ENCODE results near the gene PIWIL1. TPM values are rescaled to one million over a fixed set of nuclear protein-coding genes. Genes with fewer than 3 reads are reported as not detected.

PIWIL1 gene
- under 1 TPM in 1 of 2 donors, not detected in 1; 0.31 TPM for total RNA-seq
- long read RNA-seq, partial matches to known transcripts, result 0 of 1 reads
- long read RNA-seq, other reads (novel, unspliced or antisense), result 1 of 1 reads

DNA sequence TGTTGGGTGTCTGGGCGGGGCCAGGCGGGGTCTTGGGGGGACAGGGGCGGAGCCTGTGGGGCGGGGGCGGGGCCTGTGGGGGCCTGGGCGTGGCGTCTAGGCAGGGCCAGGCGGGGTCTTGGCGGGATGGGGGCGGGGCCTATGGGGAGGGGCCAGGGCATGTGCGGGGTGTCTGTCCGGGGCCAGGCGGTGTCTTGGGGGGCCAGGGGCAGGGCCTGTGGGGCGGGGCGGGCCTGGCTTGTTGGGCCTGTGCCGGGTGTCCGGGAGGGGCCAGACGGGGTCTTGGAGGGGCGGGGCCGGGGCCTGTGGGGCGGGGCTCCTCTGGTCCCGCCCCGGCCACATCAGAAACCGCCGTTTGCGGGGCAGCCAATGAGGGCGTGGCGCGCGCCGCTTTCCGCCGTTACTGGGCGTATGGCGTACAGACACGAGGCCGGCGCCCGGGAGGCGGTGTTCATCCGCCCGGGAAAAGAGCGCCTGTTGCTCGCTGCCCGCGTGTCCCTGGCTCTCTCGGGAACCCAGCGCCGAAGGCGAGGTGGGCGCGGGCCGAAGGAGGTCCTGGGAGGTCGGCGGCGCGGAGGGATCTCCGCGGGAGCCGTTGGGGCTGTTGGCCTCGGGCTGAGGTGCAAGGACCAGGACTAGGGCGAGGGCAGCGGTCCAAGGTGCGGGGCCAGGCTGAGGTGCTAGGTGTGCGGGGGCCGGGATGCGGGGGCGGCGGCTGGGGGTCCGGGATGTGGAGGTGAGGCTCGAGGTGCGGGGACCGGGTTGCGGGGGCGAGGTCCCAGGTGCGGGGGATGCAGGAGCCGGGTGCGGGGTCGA lies at the start of gene PIWIL1:
TSS of gene PIWIL1 (plus strand) at position 400 of the 816 bp plus-strand sequence. CDS start 4,705 bp downstream, outside the sequence.
- ATAC-seq (no peak), DNase-seq (no peak)
- intact Hi-C loops (cut with DNase I, micrococcal nuclease), result loop anchor here in 1 of 2 donors (10.0 kb wide), 1 partner anchor 293 kb away; no protein-coding TSS in a partner anchor

DNA sequence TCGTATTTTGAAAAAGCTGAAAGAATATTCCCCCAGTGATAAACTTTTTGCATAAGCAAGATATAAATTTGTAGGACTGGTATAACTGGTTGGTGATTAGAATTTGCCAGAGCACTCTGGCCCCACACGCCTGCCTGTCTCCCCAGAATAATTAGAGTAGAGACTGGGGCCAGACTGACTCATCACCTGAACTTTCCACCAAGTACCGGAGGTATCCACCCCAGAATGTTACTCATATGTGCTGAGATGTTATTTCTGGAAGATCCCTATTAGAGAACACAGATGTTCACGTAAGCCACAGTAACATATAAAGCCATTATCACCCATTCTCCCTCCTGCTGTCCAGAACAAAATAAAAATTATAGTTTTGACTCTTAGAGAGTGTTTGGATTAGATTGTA lies 49.5 kb upstream of the PIWIL1 start:
- no peak for ATAC-seq
- no peak for DNase-seq
- intact Hi-C loops (cut with DNase I, micrococcal nuclease), result no loop called here

DNA sequence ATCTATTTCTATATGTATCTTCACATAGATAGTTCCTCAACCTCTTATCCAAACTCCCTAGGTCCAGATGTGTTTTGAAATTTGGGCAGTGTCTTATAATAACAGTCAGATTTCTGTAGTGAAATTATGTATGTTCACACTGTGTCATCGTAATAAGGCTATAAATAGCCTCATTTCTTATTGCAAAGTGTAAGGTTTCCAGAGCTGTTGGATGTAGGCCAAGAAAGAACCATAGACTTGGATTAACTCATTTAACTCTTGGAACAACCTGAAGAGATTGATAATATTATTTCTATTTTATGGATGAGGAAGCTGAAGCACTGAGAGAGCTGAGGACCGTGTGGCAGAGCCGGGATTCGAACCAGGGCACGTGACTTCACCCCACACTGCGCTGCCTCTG lies 49.0 kb upstream of the PIWIL1 start:
- DNase-seq, result no peak
- intact Hi-C loops (cut with DNase I, micrococcal nuclease), result no loop called here
- ATAC-seq, result no peak

DNA sequence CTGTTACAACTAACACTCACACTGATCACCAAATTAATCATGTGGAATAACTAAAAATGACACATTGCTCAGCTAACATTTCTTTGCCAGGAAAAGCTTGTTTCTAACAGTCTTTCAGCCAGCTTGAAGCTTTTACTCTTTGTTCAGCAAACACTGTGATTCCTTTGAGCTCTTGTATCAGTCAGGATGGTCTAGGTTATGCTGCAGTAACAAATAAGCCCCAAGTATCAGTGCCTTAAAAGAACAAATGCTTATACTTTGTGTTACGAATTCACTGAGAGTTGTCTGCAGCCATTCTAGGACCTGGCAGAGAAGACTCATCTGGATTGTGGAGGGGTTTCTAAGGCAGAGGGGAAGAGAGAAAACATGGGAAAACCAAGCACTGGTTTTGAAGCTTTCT lies 47.6 kb upstream of the PIWIL1 start:
- DNase-seq (no peak), ATAC-seq (no peak)
- intact Hi-C loops (cut with DNase I, micrococcal nuclease), result no loop called here

DNA sequence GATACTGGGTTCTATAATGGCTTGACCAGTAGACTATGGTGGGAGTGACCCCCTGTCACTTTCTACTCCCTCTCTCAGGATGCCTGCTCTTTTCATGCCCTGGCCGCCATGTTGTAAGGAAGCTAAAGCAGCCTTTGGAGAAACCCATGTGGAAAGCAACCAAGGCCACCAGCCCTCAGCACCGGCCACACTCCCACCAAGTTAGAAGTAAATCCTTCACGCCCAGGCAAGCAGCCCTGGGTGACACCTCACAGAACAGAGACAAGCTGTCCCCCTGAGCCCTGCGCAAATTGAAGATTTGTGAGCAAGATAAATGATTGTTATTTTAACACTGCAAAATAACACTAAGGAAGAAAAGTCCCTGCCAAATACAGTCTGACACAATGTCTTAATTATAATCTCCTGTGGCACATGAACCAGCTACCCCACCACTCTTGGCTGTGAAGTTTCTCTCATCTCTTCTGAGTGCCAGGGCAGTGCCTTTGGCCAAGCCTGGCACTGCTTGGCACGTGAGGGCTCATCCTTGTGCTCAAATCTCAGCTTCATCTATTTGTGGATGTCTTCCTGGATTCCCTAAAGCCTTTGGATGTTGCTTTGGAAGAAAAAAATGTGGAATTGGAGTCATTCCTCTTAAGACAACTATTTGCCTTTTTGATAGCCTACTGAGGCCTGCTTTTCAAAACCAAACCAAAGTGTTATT lies 39.2 kb upstream of the PIWIL1 start:
- ATAC-seq (no peak), DNase-seq (no peak)
- intact Hi-C loops (cut with DNase I, micrococcal nuclease), result no loop called here

DNA sequence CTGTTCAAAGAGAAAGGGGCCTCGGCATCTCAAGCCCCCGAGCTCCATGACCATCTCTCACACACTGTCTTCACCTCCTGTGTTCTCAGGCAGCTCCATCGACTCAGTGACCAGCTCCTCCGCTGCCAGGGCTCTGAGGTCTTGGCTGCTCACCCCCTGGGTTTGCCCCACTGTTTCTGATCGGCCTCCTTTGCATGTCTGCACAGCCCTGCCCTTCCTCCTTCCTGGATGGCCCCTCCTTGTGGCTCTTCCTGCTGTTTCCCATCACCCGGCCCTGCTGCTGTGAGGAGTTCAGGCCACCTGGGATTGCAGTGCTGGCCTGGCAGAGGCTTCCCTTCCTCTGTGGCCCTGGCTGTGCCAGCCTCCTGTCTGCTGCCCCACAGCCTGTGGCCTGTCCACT lies 38.1 kb upstream of the PIWIL1 start:
- ATAC-seq, result no peak

DNA sequence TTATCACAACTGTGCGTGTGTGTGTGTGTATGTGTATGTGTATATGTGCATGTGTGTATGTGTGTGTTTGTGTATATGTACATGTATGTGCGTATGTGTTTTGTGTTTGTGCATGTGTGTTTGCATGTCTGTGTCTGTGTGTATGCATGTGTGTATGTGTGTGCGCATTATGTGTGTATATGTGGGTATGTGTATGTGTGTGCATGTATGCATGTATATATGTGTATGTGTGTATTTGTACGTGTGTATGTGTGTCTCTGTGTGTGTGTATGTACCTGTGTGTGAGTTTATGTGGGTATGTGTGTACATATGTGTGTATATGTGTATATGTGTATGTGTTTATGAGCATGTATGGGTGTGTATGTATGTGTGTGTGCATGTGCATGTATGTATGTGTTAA lies 37.6 kb upstream of the PIWIL1 start:
- no peak for DNase-seq
- ATAC-seq, result no peak
- intact Hi-C loops (cut with DNase I, micrococcal nuclease), result no loop called here

More for the DNA sequence above, 38.1 kb upstream of the PIWIL1 start:
- intact Hi-C loops (cut with DNase I, micrococcal nuclease), result no loop called here
- DNase-seq, result no peak

DNA sequence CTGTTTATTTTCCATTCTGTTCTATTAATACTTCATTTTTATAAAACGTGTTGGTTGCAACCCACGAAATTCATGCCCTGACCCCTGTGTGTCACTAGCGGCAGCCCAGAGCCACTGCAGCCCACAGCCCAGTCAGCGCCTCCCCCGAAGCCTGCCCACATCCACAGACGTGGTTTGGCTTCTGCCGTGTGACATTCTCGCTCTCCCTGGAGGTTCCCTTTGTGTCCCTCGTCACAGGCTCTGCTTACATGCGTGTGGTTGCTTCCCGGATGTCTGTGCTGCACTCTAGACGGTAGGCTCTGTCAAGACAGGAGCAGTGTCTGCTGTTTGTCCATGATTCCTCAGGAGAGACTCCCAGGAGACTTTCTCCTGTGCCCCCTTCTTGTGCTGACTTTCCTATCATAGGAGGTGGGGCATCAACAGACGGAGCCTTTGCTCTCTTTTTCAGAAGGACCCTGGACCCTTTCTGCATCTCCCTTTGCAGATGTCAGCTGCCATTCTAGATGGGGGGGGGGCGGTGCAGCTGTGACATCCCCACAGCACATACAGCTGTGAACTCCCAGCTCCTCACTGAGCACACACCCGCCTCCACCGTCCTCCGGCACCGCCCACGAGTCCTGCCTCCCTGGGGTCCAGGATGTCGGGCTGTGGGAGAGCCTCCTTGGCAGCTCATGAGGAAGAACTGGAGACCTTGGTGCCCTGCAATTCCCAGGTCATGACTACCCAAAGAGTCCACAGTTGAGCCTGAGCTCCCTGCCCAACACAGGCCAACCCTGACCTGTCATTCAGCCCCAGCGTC lies 36.8 kb upstream of the PIWIL1 start:
- intact Hi-C loops (cut with DNase I, micrococcal nuclease), result no loop called here
- no peak for DNase-seq
- ATAC-seq, result no peak

DNA sequence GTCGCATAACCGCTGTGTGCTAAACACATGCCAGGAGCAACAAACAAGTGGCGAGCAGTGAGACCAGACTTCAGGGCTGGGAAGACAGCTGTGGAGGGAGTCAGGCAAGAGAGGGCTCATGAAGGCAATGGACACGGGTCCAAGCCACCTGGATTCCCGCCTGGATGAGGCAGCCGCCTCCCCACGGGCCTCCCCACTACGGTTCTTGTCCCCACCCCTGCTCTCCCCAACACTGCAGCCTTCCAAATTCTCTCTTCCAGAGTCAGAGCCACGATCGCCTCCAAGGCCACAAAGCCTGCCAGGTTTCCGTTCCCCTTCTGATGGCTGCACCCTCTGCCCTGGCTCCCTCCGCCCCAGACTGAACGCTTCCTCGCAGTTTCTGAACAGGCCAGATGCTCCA lies 36.1 kb upstream of the PIWIL1 start:
- no peak for DNase-seq
- intact Hi-C loops (cut with DNase I, micrococcal nuclease), result no loop called here

DNA sequence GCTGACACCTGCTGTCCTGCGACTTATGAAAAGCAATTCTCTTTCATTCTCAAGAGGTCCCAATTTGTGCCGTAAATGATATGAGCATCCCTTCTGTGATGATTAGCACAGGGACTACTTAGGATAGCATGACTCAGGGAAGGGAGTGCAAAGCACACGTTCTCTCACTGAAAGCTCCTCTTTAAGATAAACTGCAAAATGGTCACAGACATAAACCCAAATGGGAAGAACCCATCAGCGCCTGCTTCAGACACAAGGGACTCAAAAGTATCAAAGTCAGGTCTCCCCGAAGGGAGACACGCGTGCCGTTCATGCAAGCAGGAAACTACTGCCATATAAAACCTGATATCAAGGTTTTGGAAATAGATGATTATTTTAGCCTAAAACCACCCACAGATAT lies 33.9 kb upstream of the PIWIL1 start:
- intact Hi-C loops (cut with DNase I, micrococcal nuclease), result no loop called here

More for the DNA sequence above, 36.1 kb upstream of the PIWIL1 start:
- ATAC-seq, result no peak

DNA sequence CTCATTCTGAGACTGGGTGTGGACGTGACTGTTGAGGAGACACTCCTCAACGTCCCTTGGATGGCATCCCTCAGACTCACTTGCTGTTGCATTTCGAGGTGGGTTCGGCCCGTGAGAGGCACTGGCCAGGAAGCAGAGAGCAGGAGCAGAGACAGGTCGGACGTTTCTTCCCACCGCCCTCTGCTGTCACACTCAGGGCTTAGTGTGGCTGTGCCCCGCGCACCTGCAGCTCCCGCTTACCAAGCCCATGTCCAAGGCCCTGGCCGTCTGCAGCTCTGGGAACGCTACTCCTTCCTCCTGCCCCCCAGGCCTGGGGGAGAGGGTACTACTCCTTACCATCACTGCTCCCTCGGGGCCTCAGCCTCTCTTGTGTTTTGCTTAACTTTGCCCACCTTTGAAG lies 29.8 kb upstream of the PIWIL1 start:
- no peak for DNase-seq
- no peak for ATAC-seq
- intact Hi-C loops (cut with DNase I, micrococcal nuclease), result no loop called here

More for the DNA sequence above, 33.9 kb upstream of the PIWIL1 start:
- ATAC-seq (no peak), DNase-seq (no peak)

DNA sequence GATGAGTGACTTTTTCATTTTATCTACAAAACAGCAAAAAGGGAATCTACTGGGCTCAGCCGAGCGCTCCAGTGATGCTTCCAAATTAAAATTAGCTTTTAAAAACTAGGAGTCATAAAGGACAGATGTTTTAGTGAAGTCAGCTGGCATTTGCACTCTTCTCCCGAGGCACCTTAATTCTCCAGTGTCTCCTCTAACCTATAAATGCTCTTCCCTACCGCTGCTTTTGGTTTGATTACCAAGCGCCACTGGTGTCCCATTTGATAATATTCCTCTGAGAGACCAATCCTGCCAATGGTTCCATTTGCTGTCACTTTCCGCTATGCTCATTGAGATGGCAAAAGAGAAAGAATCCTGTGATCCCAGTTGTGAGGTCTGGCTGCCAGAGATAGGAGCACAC lies 29.3 kb upstream of the PIWIL1 start:
- ATAC-seq, result no peak
- intact Hi-C loops (cut with DNase I, micrococcal nuclease), result no loop called here
- no peak for DNase-seq

DNA sequence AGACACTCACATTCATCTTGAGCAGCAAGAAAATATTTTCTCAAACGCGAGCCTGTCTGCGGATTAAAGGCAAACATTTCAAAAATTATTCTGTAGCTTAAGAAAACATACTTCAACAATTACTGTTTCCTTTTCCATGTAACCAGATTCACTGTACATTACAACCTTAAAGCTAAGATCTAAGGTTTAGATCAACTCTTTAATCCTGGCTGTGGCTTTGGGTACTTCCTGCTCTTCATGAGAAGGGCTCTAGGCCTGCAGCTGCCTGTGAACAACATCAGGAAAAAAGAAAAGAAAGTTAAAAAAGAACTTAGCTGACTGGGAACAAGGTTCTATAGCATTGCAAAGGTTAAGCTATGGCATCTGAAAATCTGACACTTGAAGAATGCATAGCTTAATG lies 21.4 kb upstream of the PIWIL1 start:
- intact Hi-C loops (cut with DNase I, micrococcal nuclease), result no loop called here
- DNase-seq, result no peak
- no peak for ATAC-seq

DNA sequence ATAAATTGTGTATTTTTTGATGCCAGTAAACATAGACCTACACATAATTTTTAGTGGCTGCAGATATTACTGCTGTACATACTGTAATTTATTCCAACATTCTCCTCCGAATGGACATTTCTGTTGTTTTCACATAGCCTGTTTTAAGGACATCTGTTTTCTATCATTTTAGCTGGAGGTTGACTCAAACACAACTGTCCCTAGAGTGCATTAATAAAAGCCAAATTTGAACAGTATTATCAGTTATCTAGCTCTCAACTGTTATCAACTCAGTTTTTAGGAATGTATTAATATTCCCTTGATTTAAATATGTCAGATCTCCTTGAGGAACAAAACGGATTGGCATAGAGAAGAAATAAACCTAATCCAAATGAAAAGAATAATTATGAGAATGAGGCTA lies 17.2 kb upstream of the PIWIL1 start:
- intact Hi-C loops (cut with DNase I, micrococcal nuclease), result no loop called here
- no peak for ATAC-seq
- DNase-seq, result no peak

DNA sequence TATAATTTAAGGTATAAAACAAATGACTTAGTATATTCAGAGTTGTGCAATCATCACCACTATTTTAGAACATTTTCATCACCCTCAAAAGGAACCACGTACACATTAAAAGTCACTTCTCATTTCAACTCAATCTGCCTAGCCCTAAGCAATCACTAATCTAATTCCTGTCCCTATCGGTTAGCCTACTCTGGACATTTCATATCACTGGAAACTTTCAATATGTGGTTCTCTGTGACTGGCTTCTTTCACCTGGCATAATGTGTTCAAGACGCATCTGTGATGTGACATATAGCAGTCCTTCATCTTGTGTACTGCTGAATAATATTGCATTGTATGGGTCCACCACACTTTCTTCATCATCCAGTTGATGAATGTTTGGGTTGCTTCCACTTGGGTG lies 15.4 kb upstream of the PIWIL1 start:
- no peak for DNase-seq
- intact Hi-C loops (cut with DNase I, micrococcal nuclease), result no loop called here
- ATAC-seq, result no peak

DNA sequence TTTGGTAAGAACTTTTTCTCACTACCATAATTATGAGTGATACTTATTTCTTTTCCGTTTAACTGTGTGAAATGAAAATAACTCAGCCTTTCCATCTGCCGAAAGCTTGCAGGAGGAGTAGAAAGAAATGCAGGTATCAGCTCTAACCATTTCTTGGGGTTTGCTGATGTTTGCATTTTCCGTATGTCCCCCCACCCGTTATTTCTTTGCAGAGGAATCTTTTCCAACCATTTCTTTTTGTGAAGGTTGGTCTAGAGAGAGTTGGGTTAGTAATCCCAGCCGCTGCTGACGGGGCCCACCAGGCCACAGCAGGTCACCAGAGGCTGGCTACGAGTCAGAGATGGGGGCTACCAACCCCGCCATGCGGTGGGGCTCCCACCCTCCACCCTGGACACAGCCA lies 7.0 kb upstream of the PIWIL1 start:
- intact Hi-C loops (cut with DNase I, micrococcal nuclease), result loop anchor here (5.0 to 10.0 kb wide), 2 partner anchors 283 to 286 kb away; no protein-coding TSS in a partner anchor
- no peak for ATAC-seq
- DNase-seq, result no peak

DNA sequence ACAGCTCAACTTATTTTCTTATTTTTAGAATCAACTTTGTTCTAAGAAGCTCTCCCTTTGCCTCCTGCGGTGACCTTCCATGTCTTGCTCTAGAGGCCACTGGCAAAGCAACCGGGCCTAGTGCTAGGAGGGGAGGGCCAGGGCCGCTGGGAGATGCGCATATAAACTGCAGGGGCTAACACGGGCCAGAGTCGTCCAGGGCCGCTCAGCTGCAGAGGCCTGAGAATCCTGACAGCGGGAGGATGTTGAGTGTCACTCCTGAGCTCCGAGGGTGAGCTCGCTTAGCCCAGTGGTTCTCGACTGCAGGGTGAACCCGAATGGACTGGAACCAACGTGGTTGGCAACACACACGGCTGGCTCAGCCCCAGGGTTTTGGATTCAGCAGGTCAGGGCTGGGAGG lies 6.5 kb upstream of the PIWIL1 start:
- intact Hi-C loops (cut with DNase I, micrococcal nuclease), result loop anchor here (5.0 to 10.0 kb wide), 2 partner anchors 284 to 286 kb away; no protein-coding TSS in a partner anchor
- DNase-seq (no peak), ATAC-seq (no peak)

DNA sequence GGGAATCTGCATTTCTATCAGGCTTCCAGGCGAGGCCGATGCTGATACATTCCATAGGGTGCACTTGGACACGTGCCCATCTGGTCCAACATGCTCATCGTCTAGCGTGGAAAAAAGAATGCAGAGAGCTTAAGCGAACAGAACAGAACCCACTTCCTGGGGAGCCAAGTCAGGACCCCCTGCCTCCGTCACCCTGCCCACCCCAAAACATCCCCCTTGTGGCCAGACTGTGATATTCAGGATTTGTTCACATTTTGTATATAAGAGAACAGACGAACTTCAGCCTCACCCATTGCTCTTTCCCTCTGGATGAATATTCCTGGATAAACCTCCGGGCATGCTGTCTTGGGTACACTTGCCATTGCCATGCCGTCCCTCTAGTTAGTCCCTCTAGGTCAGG lies 4.3 kb upstream of the PIWIL1 start:
- no peak for DNase-seq
- no peak for ATAC-seq
- intact Hi-C loops (cut with DNase I, micrococcal nuclease), result loop anchor here (5.0 to 10.0 kb wide), 2 partner anchors 286 to 289 kb away; no protein-coding TSS in a partner anchor

DNA sequence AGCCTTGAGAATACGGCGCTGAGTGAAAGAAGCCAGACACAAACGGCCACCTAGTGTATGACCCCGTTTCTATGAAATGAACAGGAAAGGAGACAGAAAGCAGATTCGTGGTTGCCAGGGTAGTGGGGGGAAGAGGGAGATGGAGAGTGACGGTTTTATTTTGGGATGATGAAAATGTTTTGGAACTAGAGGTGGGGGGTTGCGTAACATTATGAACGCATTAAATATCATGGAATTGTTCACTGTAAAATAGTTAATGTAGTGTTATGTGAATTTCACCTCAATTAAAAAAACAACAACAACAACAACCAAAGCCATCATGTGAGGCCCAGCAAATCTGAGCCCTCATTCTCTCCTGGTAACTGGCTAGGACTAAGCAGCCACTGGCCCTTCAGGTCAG lies 3.3 kb upstream of the PIWIL1 start:
- ATAC-seq, result no peak
- intact Hi-C loops (cut with DNase I, micrococcal nuclease), result loop anchor here (5.0 to 10.0 kb wide), 2 partner anchors 287 to 290 kb away; no protein-coding TSS in a partner anchor
- DNase-seq, result no peak

All from left colon (tissue), 2 donors.